Activated naive CD4-positive, alpha-beta T cell treated with anti-CD3 and anti-CD28 coated beads for 36 hours (primary cell): ENCODE data around the gene SCUBE1. TPM values are rescaled to one million over a fixed set of nuclear protein-coding genes. Genes with fewer than 3 reads are reported as not detected.

Experiments used
- CTCF ChIA-PET: fragments of 350-600 bp; sonication (Branson Sonifier 250); formaldehyde crosslinking; loops from one replicate; lab custom pipeline; 2021; ENCODE audit warnings: antibody characterized with exemption; lab: Charles Lee
- DNase-seq: peaks from one replicate; pipeline ENCODE4 v3.0.0-alpha.2; 2020
- H3K27ac Mint-ChIP-seq: one replicate; pipeline ENCODE4 v1.8.0; 2021; ENCODE audit warnings: mild to moderate bottlenecking, mixed read lengths
- H3K27me3 Mint-ChIP-seq: one replicate; pipeline ENCODE4 v1.8.0; 2021; ENCODE audit warnings: low read depth, mixed read lengths
- H3K36me3 Mint-ChIP-seq: one replicate; pipeline ENCODE4 v1.8.0; 2021; ENCODE audit warnings: low read depth, mixed read lengths
- H3K4me1 Mint-ChIP-seq: one replicate; pipeline ENCODE4 v1.8.0; 2021; ENCODE audit warnings: low read depth, mixed read lengths
- H3K4me3 Mint-ChIP-seq: one replicate; pipeline ENCODE4 v1.8.0; 2021; ENCODE audit warnings: mild to moderate bottlenecking, moderate library complexity, mixed read lengths
- H3K9me3 Mint-ChIP-seq: one replicate; pipeline ENCODE4 v1.8.0; 2021; ENCODE audit warnings: mixed read lengths
- intact Hi-C: fragments of 100-400 bp; cut with micrococcal nuclease; formaldehyde crosslinking; loops from one replicate; pipeline ENCODE4 v1.15.1; 2023
- total RNA-seq, 2 experiments: library from RNA; stranded (reverse); gene quantifications; one replicate each; pipeline ENCODE4 v1.2.3, GENCODE V29; 2021

SCUBE1 gene
- total RNA-seq, 2 experiments from 2014 or later = not detected

DNA sequence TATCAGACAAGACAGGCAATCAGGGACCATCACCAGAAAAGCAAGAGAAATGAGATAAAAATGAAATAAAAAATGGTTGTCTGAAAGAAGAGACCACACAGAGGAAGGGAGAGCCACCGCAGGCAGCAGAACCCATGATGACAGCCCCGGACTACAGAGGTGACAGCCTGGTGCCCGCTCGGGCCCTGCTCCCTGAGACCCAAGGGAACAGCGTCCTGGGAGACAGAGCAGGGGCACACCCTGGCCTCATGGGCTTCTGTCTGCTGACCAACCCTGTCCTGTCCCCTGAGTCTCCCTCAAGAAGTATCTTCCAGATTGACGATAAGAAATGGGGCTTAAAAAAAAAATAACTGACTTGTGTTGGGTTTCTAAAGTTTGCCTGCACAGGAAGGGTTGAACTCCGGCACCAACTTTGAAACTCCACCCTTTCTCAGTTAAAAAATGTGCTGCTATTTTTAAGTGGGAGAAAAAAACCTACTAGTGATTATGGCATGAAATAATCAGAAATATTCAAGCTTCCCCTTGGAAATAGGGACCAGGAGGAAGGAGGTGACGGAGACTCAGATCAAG, 86.1 kb downstream of the SCUBE1 start:
- no peaks in the 10 kb centered on the region for H3K36me3 Mint-ChIP-seq
- intact Hi-C loops = no loop called here
- DNase-seq = no peak
- CTCF ChIA-PET = no interaction called here
- no peak overlapping the region for H3K4me3 Mint-ChIP-seq
- H3K27ac Mint-ChIP-seq = no peak overlapping the region
- H3K4me1 Mint-ChIP-seq = peaks cover 5% of the 10 kb centered on the region
- H3K9me3 Mint-ChIP-seq = no peaks in the 10 kb centered on the region
- peaks cover 2% of the 10 kb centered on the region for H3K27me3 Mint-ChIP-seq

DNA sequence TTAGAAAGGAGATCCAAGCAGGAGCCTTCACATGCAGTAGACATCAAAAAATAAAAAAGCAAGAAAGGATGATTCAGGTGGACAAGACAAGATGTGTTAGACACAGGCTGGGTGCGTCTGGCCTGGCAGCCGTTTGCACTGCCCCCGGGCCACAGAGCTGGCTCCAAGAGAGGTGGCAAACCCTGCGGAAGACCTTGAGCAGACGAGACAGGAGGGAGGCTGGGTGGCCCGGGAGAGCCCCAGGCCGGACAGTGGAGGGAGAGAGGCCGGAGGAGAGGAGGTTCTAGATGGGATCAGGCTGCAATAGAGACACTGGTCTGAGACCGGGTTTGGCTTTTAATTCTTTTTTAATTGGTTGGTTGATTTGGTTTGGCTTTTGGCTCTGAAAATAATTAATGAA, 86.6 kb downstream of the SCUBE1 start:
- H3K4me3 Mint-ChIP-seq = no peak overlapping the region

GRCh38 chr22:43255299-43255698, 87.9 kb downstream of the SCUBE1 start:
- intact Hi-C loops = no loop called here
- peaks cover 2% of the 10 kb centered on the region for H3K27me3 Mint-ChIP-seq
- peaks cover 5% of the 10 kb centered on the region for H3K4me1 Mint-ChIP-seq
- H3K4me3 Mint-ChIP-seq = no peak overlapping the region
- CTCF ChIA-PET = no interaction called here
- no peaks in the 10 kb centered on the region for H3K36me3 Mint-ChIP-seq
- no peak for DNase-seq
- no peaks in the 10 kb centered on the region for H3K9me3 Mint-ChIP-seq
- H3K27ac Mint-ChIP-seq = no peak overlapping the region

More for the DNA sequence above, 86.6 kb downstream of the SCUBE1 start:
- CTCF ChIA-PET = no interaction called here
- peaks cover 2% of the 10 kb centered on the region for H3K27me3 Mint-ChIP-seq
- no peak for DNase-seq
- no peak overlapping the region for H3K27ac Mint-ChIP-seq
- H3K4me1 Mint-ChIP-seq = peaks cover 5% of the 10 kb centered on the region
- H3K36me3 Mint-ChIP-seq = no peaks in the 10 kb centered on the region
- intact Hi-C loops = no loop called here
- H3K9me3 Mint-ChIP-seq = no peaks in the 10 kb centered on the region

- CTCF ChIA-PET = interaction anchor here (1.0 kb wide), 1 partner anchor 20 kb away, joined by 5 read pairs; no protein-coding TSS in a partner anchor
- Mint-ChIP-seq H3K4me3 (no peak overlapping the region), H3K27me3 (peaks cover 2% of the 10 kb centered on the region), H3K4me1 (peaks cover 5% of the 10 kb centered on the region), H3K27ac (no peak overlapping the region), H3K9me3 (no peaks in the 10 kb centered on the region), H3K36me3 (no peaks in the 10 kb centered on the region)
- intact Hi-C loops = no loop called here
- no peak for DNase-seq
These were observed 89.3 kb downstream of the SCUBE1 start for GRCh38 chr22:43253839-43254238.

DNA sequence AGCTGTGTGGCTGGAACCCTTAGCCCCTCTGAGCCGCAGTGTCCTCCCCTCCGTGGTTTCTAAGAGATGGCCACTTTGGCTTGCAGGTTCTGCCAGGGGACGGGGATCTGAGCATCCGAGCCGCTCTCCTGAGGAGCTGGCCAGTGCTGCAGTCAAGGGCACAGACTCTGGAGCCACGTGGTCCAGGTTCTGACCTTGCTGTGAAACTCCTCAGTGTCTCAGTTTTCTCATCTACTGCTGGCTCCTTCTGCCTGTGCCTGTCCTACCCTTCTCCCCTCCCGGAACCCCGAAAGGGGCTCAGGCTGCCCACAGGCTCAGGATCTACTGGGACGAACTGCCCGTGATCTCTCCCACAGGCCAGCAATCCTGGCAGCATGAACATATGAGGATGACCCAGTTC, 90.9 kb downstream of the SCUBE1 start:
- H3K36me3 Mint-ChIP-seq = no peaks in the 10 kb centered on the region
- H3K4me3 Mint-ChIP-seq = no peak overlapping the region
- peaks cover 1% of the 10 kb centered on the region for H3K4me1 Mint-ChIP-seq
- DNase-seq = no peak
- intact Hi-C loops = no loop called here
- H3K27ac Mint-ChIP-seq = no peak overlapping the region
- CTCF ChIA-PET = no interaction called here
- no peaks in the 10 kb centered on the region for H3K9me3 Mint-ChIP-seq
- peaks cover 2% of the 10 kb centered on the region for H3K27me3 Mint-ChIP-seq

- CTCF ChIA-PET = interaction anchor here (1.2 kb wide), 1 partner anchor 34 kb away, joined by 3 read pairs; no protein-coding TSS in a partner anchor
- intact Hi-C loops = no loop called here
- no peaks in the 10 kb centered on the region for H3K4me1 Mint-ChIP-seq
- no peaks in the 10 kb centered on the region for H3K36me3 Mint-ChIP-seq
- no peaks in the 10 kb centered on the region for H3K27me3 Mint-ChIP-seq
- no peak overlapping the region for H3K27ac Mint-ChIP-seq
- H3K4me3 Mint-ChIP-seq = no peak overlapping the region
- H3K9me3 Mint-ChIP-seq = no peaks in the 10 kb centered on the region
- DNase-seq = no peak
These were observed 93.2 kb downstream of the SCUBE1 start for GRCh38 chr22:43249789-43250471.

GRCh38 chr22:43247546-43248260, 95.5 kb downstream of the SCUBE1 start:
- Mint-ChIP-seq H3K4me1 (no peaks in the 10 kb centered on the region), H3K27me3 (no peaks in the 10 kb centered on the region), H3K9me3 (no peaks in the 10 kb centered on the region), H3K27ac (no peak overlapping the region), H3K4me3 (no peak overlapping the region), H3K36me3 (no peaks in the 10 kb centered on the region)
- CTCF ChIA-PET = interaction anchor here (0.9 to 2.0 kb wide), 2 partner anchors 16 to 99 kb away, joined by 3 to 5 read pairs; no protein-coding TSS in a partner anchor
- intact Hi-C loops = no loop called here
- no peak for DNase-seq

DNA sequence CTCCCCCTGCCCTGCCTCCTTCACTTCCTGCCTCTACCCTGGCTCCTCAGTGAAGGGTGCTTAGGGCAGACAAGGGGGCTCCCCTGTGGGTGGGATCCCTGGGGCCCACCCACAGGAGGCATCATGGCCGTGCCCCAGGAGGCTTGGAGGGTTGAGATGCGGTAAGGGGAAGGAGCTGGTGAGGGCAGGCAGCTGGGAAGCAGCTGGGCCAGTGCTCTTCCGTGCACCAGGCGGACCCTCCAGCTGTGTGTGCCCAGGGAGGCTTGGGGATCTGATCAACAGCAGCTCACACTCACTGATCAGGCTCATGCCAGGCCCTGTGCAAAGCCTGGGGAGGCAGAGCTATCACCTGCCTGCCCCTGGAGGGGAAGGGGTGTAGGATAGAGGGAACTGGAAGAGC, 97.0 kb downstream of the SCUBE1 start:
- no peaks in the 10 kb centered on the region for H3K4me1 Mint-ChIP-seq
- H3K36me3 Mint-ChIP-seq = no peaks in the 10 kb centered on the region
- no peak overlapping the region for H3K27ac Mint-ChIP-seq
- H3K27me3 Mint-ChIP-seq = no peaks in the 10 kb centered on the region
- intact Hi-C loops = no loop called here
- DNase-seq = no peak
- CTCF ChIA-PET = interaction anchor here (0.6 to 2.0 kb wide), 2 partner anchors 84 to 100 kb away, joined by 3 to 5 read pairs; no protein-coding TSS in a partner anchor
- H3K4me3 Mint-ChIP-seq = no peak overlapping the region
- H3K9me3 Mint-ChIP-seq = no peaks in the 10 kb centered on the region

- H3K4me1 Mint-ChIP-seq = no peaks in the 10 kb centered on the region
- no peaks in the 10 kb centered on the region for H3K27me3 Mint-ChIP-seq
- H3K36me3 Mint-ChIP-seq = no peaks in the 10 kb centered on the region
- no peak for DNase-seq
- CTCF ChIA-PET = interaction anchor here (2.0 kb wide), 1 partner anchor 101 kb away, joined by 5 read pairs; no protein-coding TSS in a partner anchor
- no peak overlapping the region for H3K27ac Mint-ChIP-seq
- H3K4me3 Mint-ChIP-seq = no peak overlapping the region
- no peaks in the 10 kb centered on the region for H3K9me3 Mint-ChIP-seq
- intact Hi-C loops = no loop called here
These were observed 97.5 kb downstream of the SCUBE1 start for GRCh38 chr22:43245717-43246116.

- DNase-seq = no peak
- H3K27me3 Mint-ChIP-seq = no peaks in the 10 kb centered on the region
- no peak overlapping the region for H3K27ac Mint-ChIP-seq
- H3K4me3 Mint-ChIP-seq = no peak overlapping the region
- intact Hi-C loops = no loop called here
- H3K9me3 Mint-ChIP-seq = no peaks in the 10 kb centered on the region
- CTCF ChIA-PET = no interaction called here
- H3K36me3 Mint-ChIP-seq = no peaks in the 10 kb centered on the region
- no peaks in the 10 kb centered on the region for H3K4me1 Mint-ChIP-seq
These were observed 98.2 kb downstream of the SCUBE1 start for GRCh38 chr22:43244803-43245527.

DNA sequence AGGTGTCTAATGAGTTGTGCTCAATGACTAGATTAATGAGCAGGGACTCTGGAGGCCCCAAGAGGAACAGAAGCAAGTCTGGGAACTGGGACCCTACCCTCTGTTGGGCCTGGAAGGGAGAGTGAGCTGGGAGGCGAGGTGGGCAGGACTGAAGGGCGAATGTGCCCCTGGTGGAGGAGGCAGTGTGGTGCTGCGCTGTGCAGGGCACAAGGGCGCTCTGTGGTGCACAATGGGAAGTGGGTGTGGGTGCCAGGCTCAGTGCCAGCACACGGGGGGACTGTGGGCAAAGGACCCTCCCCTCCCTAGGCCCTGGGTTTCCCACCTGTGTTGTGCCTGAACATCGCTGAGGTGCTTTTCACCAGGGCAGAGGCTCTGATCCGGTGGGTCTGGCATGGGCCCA, 98.8 kb downstream of the SCUBE1 start:
- Mint-ChIP-seq H3K36me3 (no peaks in the 10 kb centered on the region), H3K4me3 (no peak overlapping the region), H3K27me3 (no peaks in the 10 kb centered on the region), H3K27ac (no peak overlapping the region), H3K9me3 (no peaks in the 10 kb centered on the region), H3K4me1 (no peaks in the 10 kb centered on the region)
- DNase-seq = no peak
- intact Hi-C loops = no loop called here
- CTCF ChIA-PET = no interaction called here

GRCh38 chr22:43243324-43243723, 99.8 kb downstream of the SCUBE1 start:
- Mint-ChIP-seq H3K36me3 (no peaks in the 10 kb centered on the region), H3K4me1 (no peaks in the 10 kb centered on the region), H3K27me3 (no peaks in the 10 kb centered on the region), H3K4me3 (no peak overlapping the region), H3K9me3 (no peaks in the 10 kb centered on the region), H3K27ac (no peak overlapping the region)
- CTCF ChIA-PET = interaction anchor here (1.2 kb wide), 1 partner anchor 12 kb away, joined by 3 read pairs; no protein-coding TSS in a partner anchor
- intact Hi-C loops = no loop called here
- DNase-seq = no peak
